Astrocyte of the spinal cord (primary cell): ENCODE results near the gene HSPH1.

ENCODE experiments used
- DNase-seq: peaks from one replicate; pipeline ENCODE4 v3.0.0; 2011; ENCODE audit warnings: low read depth, low spot score
- H3K4me3 ChIP-seq: 2 replicates; pipeline ENCODE4 v1.5.1; 2011; ENCODE audit warnings: low read depth, mild to moderate bottlenecking, low read length, moderate library complexity
- in situ Hi-C: cut with HindIII; loops from 2 replicates; pipeline ENCODE4 v1.10.0; 2017; ENCODE audit warnings: low sequenced_read_pairs
- TF ChIP-seq, protein P1 (sequence below): IDR thresholded peaks from 2 replicates; pipeline ENCODE4 v1.5.1; 2012; ENCODE audit warnings: low read depth, mild to moderate bottlenecking, low read length, inconsistent platforms

Gene HSPH1

DNA sequence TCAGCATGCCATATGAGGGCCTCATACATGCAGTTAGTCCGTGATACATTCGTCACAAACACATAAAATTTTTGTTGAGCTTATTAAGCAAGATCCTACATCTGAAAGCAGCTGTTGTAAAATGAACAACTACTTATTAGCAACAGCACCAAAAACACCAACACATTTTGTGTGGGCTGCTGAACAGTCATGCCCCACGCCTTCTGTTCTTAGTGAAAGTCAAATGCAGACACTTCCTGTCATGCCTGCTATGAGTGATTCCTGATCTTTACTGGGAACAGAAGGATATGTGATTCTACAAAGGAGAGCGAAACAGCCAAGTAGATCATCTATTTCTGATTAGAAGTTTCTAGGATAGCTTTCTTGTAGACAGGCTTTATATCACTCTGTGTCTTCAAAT is 33.9 kb upstream of the HSPH1 start:
- DNase-seq, result no peak
- TF ChIP-seq, protein P1, sequence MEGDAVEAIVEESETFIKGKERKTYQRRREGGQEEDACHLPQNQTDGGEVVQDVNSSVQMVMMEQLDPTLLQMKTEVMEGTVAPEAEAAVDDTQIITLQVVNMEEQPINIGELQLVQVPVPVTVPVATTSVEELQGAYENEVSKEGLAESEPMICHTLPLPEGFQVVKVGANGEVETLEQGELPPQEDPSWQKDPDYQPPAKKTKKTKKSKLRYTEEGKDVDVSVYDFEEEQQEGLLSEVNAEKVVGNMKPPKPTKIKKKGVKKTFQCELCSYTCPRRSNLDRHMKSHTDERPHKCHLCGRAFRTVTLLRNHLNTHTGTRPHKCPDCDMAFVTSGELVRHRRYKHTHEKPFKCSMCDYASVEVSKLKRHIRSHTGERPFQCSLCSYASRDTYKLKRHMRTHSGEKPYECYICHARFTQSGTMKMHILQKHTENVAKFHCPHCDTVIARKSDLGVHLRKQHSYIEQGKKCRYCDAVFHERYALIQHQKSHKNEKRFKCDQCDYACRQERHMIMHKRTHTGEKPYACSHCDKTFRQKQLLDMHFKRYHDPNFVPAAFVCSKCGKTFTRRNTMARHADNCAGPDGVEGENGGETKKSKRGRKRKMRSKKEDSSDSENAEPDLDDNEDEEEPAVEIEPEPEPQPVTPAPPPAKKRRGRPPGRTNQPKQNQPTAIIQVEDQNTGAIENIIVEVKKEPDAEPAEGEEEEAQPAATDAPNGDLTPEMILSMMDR, result no peak
- in situ Hi-C loops, result no loop called here
- no peak overlapping the region for H3K4me3 ChIP-seq

DNA sequence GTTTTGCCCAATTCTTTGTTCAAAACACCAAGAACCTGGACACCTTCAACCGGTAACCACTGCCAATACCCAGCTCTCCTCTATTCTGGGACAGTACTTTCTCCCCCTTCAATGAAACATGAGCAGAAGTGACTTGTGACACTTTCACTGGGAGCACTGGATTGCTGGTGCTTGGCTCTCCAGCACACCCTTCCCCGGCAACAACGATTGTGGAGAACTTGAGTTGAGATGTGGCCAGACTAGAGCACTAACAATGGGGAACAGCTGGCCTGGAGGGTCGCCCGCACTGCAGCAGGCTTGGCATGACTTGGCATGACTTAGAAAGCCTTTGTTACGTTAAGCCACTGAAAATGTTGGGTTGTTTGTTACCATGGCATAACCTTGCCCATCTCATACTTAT is 30.6 kb upstream of the HSPH1 start:
- no peak overlapping the region for H3K4me3 ChIP-seq
- no peak for DNase-seq
- TF ChIP-seq, protein P1, result no peak
- in situ Hi-C loops, result no loop called here

DNA sequence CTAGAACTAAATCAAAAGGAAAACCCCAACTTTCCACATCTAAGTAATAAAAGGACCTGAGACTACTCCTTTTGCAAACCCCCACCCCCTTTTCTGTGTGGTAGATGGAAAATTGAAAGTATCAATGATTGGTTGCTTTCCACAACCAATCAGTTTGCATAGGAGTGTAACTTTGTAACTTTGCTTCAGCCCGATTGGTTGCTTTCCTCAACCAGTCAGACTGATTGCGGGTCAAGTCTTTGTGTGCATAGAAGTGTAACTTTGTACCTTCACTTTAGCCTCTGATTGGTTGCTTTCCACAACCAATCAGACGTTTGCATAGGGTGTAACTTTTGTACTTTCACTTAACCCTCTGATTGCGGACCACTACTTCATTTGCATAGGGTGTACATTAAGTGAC is 30.0 kb upstream of the HSPH1 start:
- TF ChIP-seq, protein P1, result no peak
- no peak for DNase-seq
- in situ Hi-C loops, result no loop called here
- H3K4me3 ChIP-seq, result no peak overlapping the region

DNA sequence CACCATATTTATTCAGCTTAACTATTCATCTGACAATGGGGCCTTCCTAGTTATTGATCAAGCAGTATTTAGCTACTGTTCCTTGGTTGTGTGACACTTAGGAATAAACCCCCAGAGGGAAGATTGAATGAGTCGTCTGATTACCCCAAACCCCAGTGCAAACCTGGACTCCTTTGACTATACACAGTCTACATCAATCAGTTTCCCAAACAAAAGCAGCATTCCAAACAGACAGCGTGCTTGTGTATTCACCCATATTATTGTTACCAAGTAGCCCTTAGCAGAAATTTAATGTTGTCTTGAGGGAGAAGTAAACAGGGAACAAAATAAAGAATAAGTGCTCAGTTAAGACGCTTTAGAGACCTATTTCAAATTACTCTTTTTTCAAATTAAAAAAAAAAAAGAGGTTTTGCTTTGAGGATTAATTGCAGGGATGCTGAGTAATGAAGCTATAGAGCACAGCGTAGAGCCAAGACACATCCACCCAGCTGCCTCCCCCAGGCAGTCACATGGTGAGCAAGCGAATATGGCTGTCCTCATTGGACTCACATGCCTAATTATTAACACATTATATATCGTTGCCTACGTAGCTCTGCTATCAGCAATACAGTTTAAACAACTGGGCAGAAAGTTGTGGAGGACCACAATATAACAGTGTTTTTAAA is 23.4 kb upstream of the HSPH1 start:
- no peak for DNase-seq
- in situ Hi-C loops, result no loop called here
- TF ChIP-seq, protein P1, result no peak
- H3K4me3 ChIP-seq, result no peak overlapping the region

DNA sequence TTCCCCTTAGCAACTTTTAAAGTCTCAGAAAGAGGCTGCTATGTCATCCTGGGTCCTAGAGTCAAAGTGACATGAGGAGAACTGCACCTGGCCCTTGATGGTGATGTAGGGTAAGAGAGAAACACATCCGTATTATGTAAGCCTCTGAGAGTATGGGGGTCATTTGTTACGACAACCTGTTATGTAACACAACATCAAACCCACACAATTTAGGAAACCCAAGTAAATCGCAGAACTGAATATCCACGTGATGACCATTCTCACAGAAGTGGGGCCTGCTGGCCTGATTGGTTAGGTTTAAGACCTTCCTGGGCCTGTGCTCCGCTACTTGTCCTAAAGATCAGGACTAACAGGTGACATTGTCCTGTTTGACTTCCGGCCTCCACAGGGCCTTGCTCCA is 22.7 kb upstream of the HSPH1 start:
- in situ Hi-C loops, result no loop called here
- TF ChIP-seq, protein P1, result no peak
- DNase-seq, result no peak

DNA sequence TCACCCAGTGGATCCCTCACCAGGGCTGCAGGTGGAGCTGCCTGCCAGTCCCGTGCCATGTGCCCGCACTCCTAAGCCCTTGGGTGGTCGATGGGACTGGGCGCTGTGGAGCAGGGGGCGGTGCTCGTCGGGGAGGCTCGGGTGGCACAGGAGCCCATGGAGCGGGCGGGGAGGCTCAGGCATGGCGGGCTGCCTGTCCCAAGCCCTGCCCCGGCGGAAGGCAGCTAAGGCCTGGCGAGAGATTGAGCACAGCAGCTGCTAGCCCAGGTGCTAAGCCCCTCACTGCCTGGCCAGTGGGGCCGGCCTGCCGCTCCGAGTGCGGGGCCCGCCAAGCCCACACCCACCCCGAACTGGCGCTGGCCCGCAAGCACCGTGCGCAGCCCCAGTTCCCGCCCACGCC is 21.3 kb upstream of the HSPH1 start:
- DNase-seq, result no peak
- in situ Hi-C loops, result no loop called here
- H3K4me3 ChIP-seq, result no peak overlapping the region
- TF ChIP-seq, protein P1, result no peak

More for the DNA sequence above, 22.7 kb upstream of the HSPH1 start:
- H3K4me3 ChIP-seq, result no peak overlapping the region
